IMR-90 (cell line): ENCODE results near the gene CLTA. TPM values are rescaled to one million over a fixed set of nuclear protein-coding genes. Genes with fewer than 3 reads are reported as not detected.

Experiments used
- ATAC-seq: fragments of 200-7000 bp; cut with Tn5 transposase; 2 replicates; pipeline ENCODE4 v1.9.1; 2020; ENCODE audit warnings: low read depth, mild to moderate bottlenecking, moderate library complexity
- BruUV-seq: library from RNA; stranded (reverse); fragments of 400-500 nt; replicated peaks from 2 replicates; lab custom pipeline; 2021; lab: Mats Ljungman, UMichigan
- CTCF ChIA-PET: fragments of 300-600 bp; formaldehyde crosslinking; extraction: SDS; loops from one replicate; lab custom pipeline; 2021; ENCODE audit warnings: antibody characterized with exemption; lab: Yijun Ruan, JAX
- POLR2A ChIA-PET: fragments of 300-600 bp; sonication (Branson Sonifier 250); formaldehyde crosslinking; loops from one replicate; lab custom pipeline; 2022; ENCODE audit warnings: antibody characterized with exemption; ENCODE audit not compliant: unreplicated experiment; lab: Charles Lee
- DNase-seq: peaks from one replicate; pipeline ENCODE4 v3.0.0; 2013
- H2AFZ ChIP-seq: replicated peaks from 2 replicates; pipeline ENCODE3; 2013; ENCODE audit warnings: low read length, mild to moderate bottlenecking; ENCODE audit not compliant: poor library complexity
- H2AK5ac ChIP-seq: 2 replicates; pipeline ENCODE4 v1.6.1; 2013; ENCODE audit warnings: low read depth, low read length, inconsistent platforms
- H2AK9ac ChIP-seq: replicated peaks from 2 replicates; pipeline ENCODE3; 2013; ENCODE audit warnings: mild to moderate bottlenecking, low read depth, low read length, moderate library complexity; ENCODE audit not compliant: poor library complexity
- H2BK120ac ChIP-seq: 2 replicates; pipeline ENCODE4 v1.6.1; 2013; ENCODE audit warnings: low read depth, low read length, inconsistent platforms
- H2BK15ac ChIP-seq: 3 replicates; pipeline ENCODE4 v1.6.1; 2013; ENCODE audit warnings: low read depth, low read length, inconsistent platforms
- H2BK20ac ChIP-seq: 2 replicates; pipeline ENCODE4 v1.6.1; 2013; ENCODE audit warnings: low read depth, mild to moderate bottlenecking, inconsistent platforms, low read length, moderate library complexity
- H2BK5ac ChIP-seq: 2 replicates; pipeline ENCODE4 v1.6.1; 2013; ENCODE audit warnings: mild to moderate bottlenecking, low read depth, low read length, inconsistent platforms; ENCODE audit not compliant: poor library complexity, severe bottlenecking
- H3K14ac ChIP-seq: replicated peaks from 2 replicates; pipeline ENCODE4 v1.6.1; 2013; ENCODE audit warnings: low read depth, low read length, inconsistent platforms
- H3K18ac ChIP-seq: 2 replicates; pipeline ENCODE4 v1.6.1; 2013; ENCODE audit warnings: low read depth, low read length, control low read depth
- H3K23ac ChIP-seq: 2 replicates; pipeline ENCODE4 v1.6.1; 2013; ENCODE audit warnings: low read depth, low read length, inconsistent platforms
- H3K27ac ChIP-seq: 2 replicates; pipeline ENCODE4 v1.5.1; 2013; ENCODE audit warnings: mild to moderate bottlenecking, control low read depth, low read length; ENCODE audit not compliant: insufficient read depth
- H3K27me3 ChIP-seq: 2 replicates; pipeline ENCODE4 v1.6.1; 2013; ENCODE audit warnings: low read length; ENCODE audit not compliant: control insufficient read depth, insufficient read depth
- H3K36me3 ChIP-seq: 2 replicates; pipeline ENCODE4 v1.6.1; 2013; ENCODE audit warnings: low read length, mixed read lengths; ENCODE audit not compliant: control insufficient read depth, insufficient read depth
- H3K4ac ChIP-seq: 2 replicates; pipeline ENCODE4 v1.6.1; 2013; ENCODE audit warnings: low read depth, low read length, inconsistent platforms
- H3K4me1 ChIP-seq: 2 replicates; pipeline ENCODE4 v1.6.1; 2013; ENCODE audit warnings: low read length, mixed read lengths; ENCODE audit not compliant: control insufficient read depth, insufficient read depth
- H3K4me2 ChIP-seq: 2 replicates; pipeline ENCODE4 v1.6.1; 2013; ENCODE audit warnings: low read depth, mild to moderate bottlenecking, control low read depth, low read length, moderate library complexity
- H3K4me3 ChIP-seq: 2 replicates; pipeline ENCODE4 v1.5.1; 2013; ENCODE audit warnings: low read depth, mild to moderate bottlenecking, control low read depth, low read length, moderate library complexity; ENCODE audit not compliant: insufficient read depth
- H3K56ac ChIP-seq: 2 replicates; pipeline ENCODE4 v1.6.1; 2013; ENCODE audit warnings: low read length, inconsistent platforms; ENCODE audit not compliant: insufficient read depth; ENCODE audit errors: extremely low read depth
- H3K79me1 ChIP-seq, 2 experiments: 2 replicates each; pipeline ENCODE4 v1.6.1; 2013; ENCODE audit warnings: low read length in 2 of 2, inconsistent platforms in 1 of 2, low read depth in 1 of 2
- H3K9ac ChIP-seq: 2 replicates; pipeline ENCODE4 v1.6.1; 2013; ENCODE audit warnings: low read depth, low read length, control low read depth
- H3K9me1 ChIP-seq: 2 replicates; pipeline ENCODE4 v1.6.1; 2013; ENCODE audit warnings: low read length, inconsistent platforms; ENCODE audit not compliant: insufficient read depth
- H3K9me3 ChIP-seq: 2 replicates; pipeline ENCODE4 v1.6.1; 2013; ENCODE audit warnings: low read length; ENCODE audit not compliant: control insufficient read depth, insufficient read depth
- H4K20me1 ChIP-seq: 2 replicates; pipeline ENCODE4 v1.6.1; 2013; ENCODE audit warnings: low read length, inconsistent platforms; ENCODE audit not compliant: insufficient read depth
- H4K5ac ChIP-seq: 2 replicates; pipeline ENCODE4 v1.6.1; 2013; ENCODE audit warnings: mild to moderate bottlenecking, low read depth, low read length, control low read depth
- H4K8ac ChIP-seq, 2 experiments: 2 replicates each; pipeline ENCODE4 v1.6.1; 2013; ENCODE audit warnings: low read depth in 2 of 2, low read length in 2 of 2, control low read depth in 1 of 2, inconsistent platforms in 1 of 2
- H4K91ac ChIP-seq: 2 replicates; pipeline ENCODE4 v1.6.1; 2013; ENCODE audit warnings: low read depth, low read length, inconsistent platforms; ENCODE audit not compliant: insufficient read depth
- BHLHE40 ChIP-seq: fragments of 150-350 bp; IDR thresholded peaks from 2 replicates; pipeline ENCODE4 v1.6.1; 2016; ENCODE audit warnings: mild to moderate bottlenecking, low read depth, low read length
- CEBPB ChIP-seq: IDR thresholded peaks from 2 replicates; pipeline ENCODE4 v1.6.1; 2012; ENCODE audit warnings: low read depth, low read length, improper control_type of control experiment
- CHD1 ChIP-seq: IDR thresholded peaks from 2 replicates; pipeline ENCODE4 v1.6.1; 2012; ENCODE audit warnings: low read depth, low read length, improper control_type of control experiment
- CTCF ChIP-seq: conservative IDR thresholded peaks from 2 replicates; pipeline ENCODE4 v1.5.1; 2012; ENCODE audit warnings: mild to moderate bottlenecking, low read depth, low read length, improper control_type of control experiment
- ELK1 ChIP-seq: fragments of 150-350 bp; IDR thresholded peaks from 2 replicates; pipeline ENCODE4 v1.6.1; 2016; ENCODE audit warnings: low read depth, mild to moderate bottlenecking, low read length, moderate library complexity, borderline replicate concordance
- FOS ChIP-seq: fragments of 150-350 bp; IDR thresholded peaks from 2 replicates; pipeline ENCODE4 v1.6.1; 2016; ENCODE audit warnings: low read depth, low read length
- MAFK ChIP-seq: IDR thresholded peaks from 2 replicates; pipeline ENCODE4 v1.6.1; 2012; ENCODE audit warnings: low read depth, low read length, improper control_type of control experiment
- MXI1 ChIP-seq: IDR thresholded peaks from 2 replicates; pipeline ENCODE4 v1.6.1; 2012; ENCODE audit warnings: low read depth, mild to moderate bottlenecking, low read length, moderate library complexity, borderline replicate concordance
- NFE2L2 ChIP-seq: fragments of 150-350 bp; IDR thresholded peaks from 2 replicates; pipeline ENCODE4 v1.6.1; 2016; ENCODE audit warnings: low read depth, mild to moderate bottlenecking, low read length
- RCOR1 ChIP-seq: IDR thresholded peaks from 2 replicates; pipeline ENCODE4 v1.6.1; 2012; ENCODE audit warnings: mild to moderate bottlenecking, low read length, improper control_type of control experiment; ENCODE audit not compliant: insufficient replicate concordance
- RFX5 ChIP-seq: IDR thresholded peaks from 2 replicates; pipeline ENCODE4 v1.8.0; 2012; ENCODE audit warnings: low read depth, mild to moderate bottlenecking, low read length, moderate library complexity
- USF2 ChIP-seq: fragments of 150-350 bp; IDR thresholded peaks from 2 replicates; pipeline ENCODE4 v1.6.1; 2017; ENCODE audit warnings: mild to moderate bottlenecking, antibody characterized with exemption, low read length, low read depth
- WGBS, 2 experiments: methylation state at CpG; one replicate each; pipeline versions ENCODE4 v1.1.5 to v1.1.7; 2013; ENCODE audit warnings: missing lambda C conversion rate in 2 of 2; ENCODE audit not compliant: insufficient read length in 1 of 2; ENCODE audit errors: extremely low coverage in 2 of 2; 5-methylcytosine and 5-hydroxymethylcytosine counted together
- dilution Hi-C: fragments of 300-500 bp; cut with HindIII; formaldehyde crosslinking; loops from one replicate; pipeline ENCODE4 v1.14.3; 2018; ENCODE audit warnings: low sequenced_read_pairs; ENCODE audit not compliant: unreplicated experiment
- in situ Hi-C: fragments of 300-500 bp; cut with MboI; formaldehyde crosslinking; loops from 3 replicates; pipeline ENCODE4 v1.14.3; 2019; ENCODE audit warnings: low sequenced_read_pairs, inconsistent platforms, mixed read lengths
- intact Hi-C: fragments of 100-400 bp; cut with micrococcal nuclease; formaldehyde crosslinking; loops from 2 replicates; pipeline ENCODE4 v1.10.0; 2022
- polyA plus RNA-seq, 3 experiments: library from polyadenylated mRNA; depleted of rRNA; stranded (reverse); fragments of >200 nt; gene quantifications; 2 replicates each; pipeline ENCODE4 v1.2.3, GENCODE V29; 2012; ENCODE audit warnings: low replicate concordance in 1 of 3
- total RNA-seq: library from RNA; depleted of rRNA; stranded (reverse); fragments of >200 nt; gene quantifications from 2 replicates; pipeline ENCODE4 v1.2.3, GENCODE V29; 2012

CLTA gene
- total and polyA plus RNA-seq, 2 of the 4 experiments (the other 2 are of a cell fraction), result 133 to 246 TPM

- peaks cover 19% of the 10 kb centered on the region for H4K20me1 ChIP-seq
- CTCF ChIA-PET, result interaction anchor here (1.0 kb wide), 2 partner anchors 9 to 15 kb away, joined by 3 to 4 read pairs; no protein-coding TSS in a partner anchor
- intact Hi-C loops, result no loop called here
- H2AK5ac ChIP-seq, result peak overlapping the region; percentile 40
- peaks cover 4 to 48% of the 10 kb centered on the region in 2 experiments; a peak in 3 of 4 replicates for H3K79me1 ChIP-seq
- peak overlapping the region; percentile 27 for H2BK5ac ChIP-seq
- peaks cover 30% of the 10 kb centered on the region for H3K4me1 ChIP-seq
- H2BK15ac ChIP-seq, result peak overlapping the region; percentile 23; the same call in 1 of the 3 replicates
- H4K91ac ChIP-seq, result no peak overlapping the region; the same call in 1 of the 2 replicates
- H2AK9ac ChIP-seq, result peak overlapping the region; percentile 69
- no peak overlapping the region for H3K27ac ChIP-seq
- H3K4me2 ChIP-seq, result no peak overlapping the region
- peaks cover 32% of the 10 kb centered on the region for H3K9me1 ChIP-seq
- ATAC-seq (no peak), DNase-seq (peak; percentile 64)
- peak overlapping the region; percentile 55 for H2AFZ ChIP-seq
- no peak overlapping the region for H3K4me3 ChIP-seq
- peak overlapping the region; percentile 19; the same call in 1 of the 2 replicates for H2BK120ac ChIP-seq
- H3K27me3 ChIP-seq, result no peaks in the 10 kb centered on the region
- H3K36me3 ChIP-seq, result peaks cover 42% of the 10 kb centered on the region
- H3K56ac ChIP-seq, result no peak overlapping the region
- H4K5ac ChIP-seq, result no peak overlapping the region
- H3K23ac ChIP-seq, result peak overlapping the region; percentile 16; the same call in 1 of the 2 replicates
- in situ Hi-C loops, result no loop called here
- no peak overlapping the region for H3K9ac ChIP-seq
- peaks cover 2% of the 10 kb centered on the region; the same call in 1 of the 2 replicates for H3K9me3 ChIP-seq
- dilution Hi-C loops, result no loop called here
- BruUV-seq, result no TSS peak
- H2BK20ac ChIP-seq, result peak overlapping the region; percentile 6; the same call in 1 of the 2 replicates
- POLR2A ChIA-PET, result no interaction called here
- TF ChIP-seq RFX5, result no peak
- TF ChIP-seq USF2, result no peak
- no peak for TF ChIP-seq CTCF
- no peak for TF ChIP-seq RCOR1
- no peak for TF ChIP-seq BHLHE40
- no peak for TF ChIP-seq NFE2L2
- TF ChIP-seq CEBPB, result no peak; the same call in 1 of the 2 replicates
- no peak for TF ChIP-seq MAFK
- no peak for TF ChIP-seq MXI1
- no peak for TF ChIP-seq CHD1
- TF ChIP-seq ELK1, result no peak
- no peak for TF ChIP-seq FOS
- H3K14ac ChIP-seq, result 0 out of 2 replicates have a peak overlapping the region, but pooled peaks have one; percentile 14
- H3K18ac ChIP-seq, result no peak overlapping the region
- peak overlapping the region in 1 of 2 experiments; percentile 26; a peak in 1 of 4 replicates for H4K8ac ChIP-seq
- WGBS, 2 experiments, result 47% methylated on average over 4 of the region's 14 CpGs; no CpG with 5 or more reads in 1 of the 2 experiments
- peak overlapping the region; percentile 19 for H3K4ac ChIP-seq
These were observed 39.2 kb upstream of the CLTA start for GRCh38 chr9:36151316-36152210.
